GM12878 (cell line): Measurements from ENCODE around the gene FHL2. TPM values are rescaled to one million over a fixed set of nuclear protein-coding genes. Genes with fewer than 3 reads are reported as not detected.

Experiments
- ATAC-seq: fragments of 200-7000 bp; cut with Tn5 transposase; 3 replicates; pipeline ENCODE4 v1.9.1; 2020; ENCODE audit warnings: mild to moderate bottlenecking, moderate library complexity
- BruUV-seq: library from RNA; stranded (reverse); fragments of 400-500 nt; replicated peaks from 2 replicates; lab custom pipeline; 2021; lab: Mats Ljungman, UMichigan
- CTCF ChIA-PET: fragments of 300-600 bp; sonication (Branson Sonifier 250); formaldehyde crosslinking; extraction: SDS; loops from one replicate; lab custom pipeline; 2021; ENCODE audit warnings: inconsistent platforms; lab: Yijun Ruan, JAX
- POLR2A ChIA-PET: fragments of 350-600 bp; formaldehyde crosslinking; extraction: SDS; loops from one replicate; lab custom pipeline; 2021; ENCODE audit warnings: inconsistent platforms; lab: Charles Lee
- RAD21 ChIA-PET: fragments of 300-600 bp; sonication (Branson Sonifier 250); formaldehyde crosslinking; loops from one replicate; lab custom pipeline; 2023; ENCODE audit warnings: antibody characterized with exemption; ENCODE audit not compliant: unreplicated experiment; lab: Charles Lee
- SMC1A ChIA-PET: fragments of 300-600 bp; sonication (Branson Sonifier 250); formaldehyde crosslinking; loops from one replicate; lab custom pipeline; 2023; ENCODE audit not compliant: unreplicated experiment, uncharacterized antibody; lab: Charles Lee
- DNase-seq: peaks from one replicate; pipeline ENCODE4 v3.0.0-alpha.2; 2011; ENCODE audit warnings: low read depth, low spot score
- FAIRE-seq: peaks from 3 replicates; lab custom pipeline; 2011; peaks lifted over from hg19 to GRCh38; lab: Jason Lieb, UNC
- H2AFZ ChIP-seq: 2 replicates; pipeline ENCODE4 v1.6.0; 2011; ENCODE audit warnings: low read depth, low read length, control low read depth; ENCODE audit not compliant: control insufficient read depth
- H3K27ac ChIP-seq: 2 replicates; pipeline ENCODE4 v1.5.1; 2011; ENCODE audit warnings: control low read depth; ENCODE audit not compliant: control insufficient read depth, insufficient read depth
- H3K27me3 ChIP-seq, 2 experiments: replicated peaks in 1 of 2; 2 replicates each; pipeline versions ENCODE4 v1.6.0 to v1.6.1; 2011; ENCODE audit warnings: low read length in 1 of 2; ENCODE audit not compliant: control insufficient read depth in 2 of 2, insufficient read depth in 2 of 2
- H3K36me3 ChIP-seq, 2 experiments: 2 replicates each; pipeline ENCODE4 v1.5.1; 2011; ENCODE audit warnings: low read length in 1 of 2; ENCODE audit not compliant: control insufficient read depth in 2 of 2, insufficient read depth in 2 of 2
- H3K4me1 ChIP-seq: 2 replicates; pipeline ENCODE4 v1.6.1; 2011; ENCODE audit warnings: mild to moderate bottlenecking, low read length, moderate library complexity, mixed read lengths; ENCODE audit not compliant: control insufficient read depth, insufficient read depth
- H3K4me2 ChIP-seq: 2 replicates; pipeline ENCODE4 v1.6.0; 2011; ENCODE audit warnings: control low read depth; ENCODE audit not compliant: control insufficient read depth, insufficient read depth
- H3K4me3 ChIP-seq: fragments of 200-600 bp; sonication (generic); 2 replicates; pipeline ENCODE4 v1.5.1; 2016
- H3K79me2 ChIP-seq: 2 replicates; pipeline ENCODE4 v1.6.0; 2011; ENCODE audit warnings: low read length; ENCODE audit not compliant: control insufficient read depth, insufficient read depth
- H3K9ac ChIP-seq: 2 replicates; pipeline ENCODE4 v1.8.0; 2011; ENCODE audit warnings: low read length, control low read depth, mixed read lengths; ENCODE audit not compliant: control insufficient read depth, insufficient read depth
- H3K9me3 ChIP-seq: replicated peaks from 3 replicates; pipeline ENCODE4 v1.5.1; 2011; ENCODE audit warnings: mild to moderate bottlenecking, low read length; ENCODE audit not compliant: control insufficient read depth, insufficient read depth
- H4K20me1 ChIP-seq: 2 replicates; pipeline ENCODE4 v1.6.0; 2011; ENCODE audit not compliant: control insufficient read depth, insufficient read depth
- BHLHE40 ChIP-seq, 2 experiments: fragments of 450-650 bp in 1 of 2; IDR thresholded peaks; 2 replicates each; pipeline ENCODE4 v1.6.1; 2011 to 2017; ENCODE audit warnings: low read depth in 2 of 2, borderline replicate concordance in 1 of 2, improper control_type of control experiment in 1 of 2, low read length in 1 of 2, mild to moderate bottlenecking in 1 of 2
- CBFB ChIP-seq: IDR thresholded peaks from 2 replicates; pipeline ENCODE4 v1.6.1; 2016; ENCODE audit warnings: antibody characterized with exemption, low read depth
- DPF2 ChIP-seq: fragments of 450-650 bp; IDR thresholded peaks from 2 replicates; pipeline ENCODE4 v1.6.1; 2017; ENCODE audit warnings: mild to moderate bottlenecking
- FOXM1 ChIP-seq: IDR thresholded peaks from 2 replicates; pipeline ENCODE4 v1.6.1; 2012; ENCODE audit warnings: low read depth, mild to moderate bottlenecking, inconsistent platforms, low read length, moderate library complexity
- IKZF1 ChIP-seq: fragments of 450-650 bp; conservative IDR thresholded peaks from 2 replicates; pipeline ENCODE4 v1.6.1; 2017; ENCODE audit warnings: antibody characterized with exemption, mild to moderate bottlenecking
- IKZF2 ChIP-seq, 2 experiments: fragments of 450-650 bp; IDR thresholded peaks; 2 replicates each; pipeline ENCODE4 v1.6.1; 2017; ENCODE audit warnings: mild to moderate bottlenecking in 2 of 2, moderate library complexity in 2 of 2
- KAT2A ChIP-seq: conservative IDR thresholded peaks from 2 replicates; pipeline ENCODE4 v1.6.1; 2011; ENCODE audit warnings: low read depth, low read length; ENCODE audit not compliant: control insufficient read depth
- MTA2 ChIP-seq: fragments of 450-650 bp; IDR thresholded peaks from 2 replicates; pipeline ENCODE4 v1.6.1; 2016; ENCODE audit warnings: low read depth, mild to moderate bottlenecking, moderate library complexity
- NFIC ChIP-seq: IDR thresholded peaks from 2 replicates; pipeline ENCODE4 v1.6.1; 2012; ENCODE audit warnings: low read depth, mild to moderate bottlenecking, inconsistent platforms, low read length, moderate library complexity
- RAD21 ChIP-seq: IDR thresholded peaks from 2 replicates; pipeline ENCODE4 v1.6.1; 2011; ENCODE audit warnings: mild to moderate bottlenecking, low read depth, low read length, moderate library complexity; ENCODE audit not compliant: insufficient read depth
- RFX5 ChIP-seq: IDR thresholded peaks from 2 replicates; pipeline ENCODE4 v1.6.1; 2011; ENCODE audit warnings: low read depth, low read length, improper control_type of control experiment
- WGBS: methylation state at CpG from one replicate; pipeline ENCODE4 v1.1.6; 2016; ENCODE audit warnings: low lambda C conversion rate; ENCODE audit not compliant: insufficient replicate concordance, insufficient coverage; ENCODE audit errors: missing lambda C conversion rate; 5-methylcytosine and 5-hydroxymethylcytosine counted together
- in situ Hi-C: fragments of 300-500 bp; cut with MboI; formaldehyde crosslinking; loops from 9 replicates; pipeline ENCODE4 v1.14.3; 2018; ENCODE audit warnings: mixed read lengths
- intact Hi-C: fragments of 100-400 bp; cut with micrococcal nuclease; formaldehyde crosslinking; loops from one replicate; pipeline ENCODE4 v1.14.2; 2022; ENCODE audit not compliant: unreplicated experiment
- polyA plus RNA-seq, 11 experiments: library from polyadenylated mRNA; depleted of rRNA in 4 of 11; unstranded in 6 of 11; stranded (reverse) in 5 of 11; fragments of >200 nt; fragmentation: Nextera tagmentation in 4 of 11; fragmentation: Illumina TruSeq in 1 of 11; extraction: Ambion mirVana in 4 of 11; extraction: Trizol in 1 of 11; gene quantifications; 1 replicate in 1 of 11; 2 replicates in 10 of 11; pipeline versions ENCODE4 v1.2.1 to v1.2.3, GENCODE V29; 2011 to 2016; ENCODE audit warnings: inconsistent platforms in 2 of 11, missing spikeins in 2 of 11, low read depth in 1 of 11
- total RNA-seq, 4 experiments: library from RNA; depleted of rRNA in 3 of 4; stranded (reverse); fragments of >200 nt in 3 of 4; fragmentation: Illumina TruSeq in 1 of 4; extraction: Trizol in 1 of 4; gene quantifications; 2 replicates each; pipeline versions ENCODE4 v1.2.1 to v1.2.3, GENCODE V29; 2013 to 2021

FHL2 gene
- total and polyA plus RNA-seq, 10 of the 15 experiments (the other 5 are each of a cell fraction or from before 2014, with no cell fraction given): 2.2 to 9.9 (median 4.5) TPM

GRCh38 chr2:105411720-105412407 lies 13.0 kb upstream of the FHL2 start:
- POLR2A ChIA-PET: no interaction called here
- Histone ChIP-seq H3K4me2 (no peak overlapping the region), H3K79me2 (no peaks in the 10 kb centered on the region), H3K9ac (no peak overlapping the region), H3K27me3 (no peaks in the 10 kb centered on the region; a peak in 2 of 4 replicates), H3K9me3 (no peaks in the 10 kb centered on the region), H3K27ac (no peak overlapping the region), H4K20me1 (no peaks in the 10 kb centered on the region), H3K4me1 (no peaks in the 10 kb centered on the region), H3K4me3 (no peak overlapping the region), H3K36me3 (no peaks in the 10 kb centered on the region), H2AFZ (no peak overlapping the region)
- DNase-seq (peak; percentile 33), ATAC-seq (peak; percentile 82), FAIRE-seq (no peak)
- RAD21 ChIA-PET: no interaction called here
- CTCF ChIA-PET: interaction anchor here (1.0 to 1.1 kb wide), 2 partner anchors 12 to 70 kb away, joined by 3 read pairs; no protein-coding TSS in a partner anchor
- in situ Hi-C loops: no loop called here
- BruUV-seq: no TSS peak
- intact Hi-C loops: no loop called here
- TF ChIP-seq RAD21 (no peak), CBFB (no peak), NFIC (no peak), MTA2 (peak; percentile 48; the same call in 1 of the 2 replicates), IKZF1 (peak; percentile 54; the same call in 1 of the 2 replicates), KAT2A (no peak), RFX5 (no peak), FOXM1 (no peak), DPF2 (0 out of 2 replicates have a peak, but pooled peaks have one; percentile 23), IKZF2 (IDR thresholded peaks at IDR 0.05) (peak in 1 of 2 experiments; percentile 13; a peak in 1 of 4 replicates), BHLHE40 (IDR thresholded peaks at IDR 0.05; ENCODE audit: borderline replicate concordance in 1 of 2, low read depth in 2 of 2, low read length in 1 of 2) (0 out of 4 replicates have a peak, but pooled peaks of 1 of the 2 experiments have one; percentile 6)
- SMC1A ChIA-PET: interaction anchor here (0.9 to 2.5 kb wide), 5 partner anchors 10 to 21 kb away, joined by 3 to 8 read pairs (median 4); no protein-coding TSS in a partner anchor
- WGBS: 57% methylated on average over 6 of the region's 6 CpGs
